ENCODE measurements around the gene RRBP1. TPM values are rescaled to one million over a fixed set of nuclear protein-coding genes. Genes with fewer than 3 reads are reported as not detected.

The RRBP1 gene
- total RNA-seq, 1 experiment from 2014 or later, result 93.6 TPM

DNA sequence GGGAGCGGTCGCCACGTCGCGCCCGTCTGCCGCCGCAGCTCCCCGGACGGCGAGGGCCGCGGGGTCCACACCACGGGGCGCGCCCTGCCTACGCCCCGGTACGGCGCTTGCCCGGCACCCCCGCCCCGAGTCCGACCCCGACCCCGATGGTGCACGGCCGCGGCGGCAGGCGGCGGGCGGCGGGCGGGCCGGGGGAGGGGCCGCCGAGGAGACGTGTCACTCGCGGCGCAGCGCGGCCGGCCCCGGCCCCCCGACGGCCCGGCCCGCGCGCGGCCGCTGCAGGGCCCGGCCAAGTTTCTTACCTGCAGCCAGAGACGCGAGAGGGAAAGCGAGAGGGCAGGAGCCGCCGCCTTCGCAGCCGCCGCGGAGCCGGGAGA lies 328 bp downstream of the RRBP1 start:
- no peak for DNase-seq (ENCODE audit: low spot score)

GRCh38 chr20:17680836-17681725 lies 961 bp downstream of the RRBP1 start:
- DNase-seq (ENCODE audit: low spot score), result peak; percentile 80

DNA sequence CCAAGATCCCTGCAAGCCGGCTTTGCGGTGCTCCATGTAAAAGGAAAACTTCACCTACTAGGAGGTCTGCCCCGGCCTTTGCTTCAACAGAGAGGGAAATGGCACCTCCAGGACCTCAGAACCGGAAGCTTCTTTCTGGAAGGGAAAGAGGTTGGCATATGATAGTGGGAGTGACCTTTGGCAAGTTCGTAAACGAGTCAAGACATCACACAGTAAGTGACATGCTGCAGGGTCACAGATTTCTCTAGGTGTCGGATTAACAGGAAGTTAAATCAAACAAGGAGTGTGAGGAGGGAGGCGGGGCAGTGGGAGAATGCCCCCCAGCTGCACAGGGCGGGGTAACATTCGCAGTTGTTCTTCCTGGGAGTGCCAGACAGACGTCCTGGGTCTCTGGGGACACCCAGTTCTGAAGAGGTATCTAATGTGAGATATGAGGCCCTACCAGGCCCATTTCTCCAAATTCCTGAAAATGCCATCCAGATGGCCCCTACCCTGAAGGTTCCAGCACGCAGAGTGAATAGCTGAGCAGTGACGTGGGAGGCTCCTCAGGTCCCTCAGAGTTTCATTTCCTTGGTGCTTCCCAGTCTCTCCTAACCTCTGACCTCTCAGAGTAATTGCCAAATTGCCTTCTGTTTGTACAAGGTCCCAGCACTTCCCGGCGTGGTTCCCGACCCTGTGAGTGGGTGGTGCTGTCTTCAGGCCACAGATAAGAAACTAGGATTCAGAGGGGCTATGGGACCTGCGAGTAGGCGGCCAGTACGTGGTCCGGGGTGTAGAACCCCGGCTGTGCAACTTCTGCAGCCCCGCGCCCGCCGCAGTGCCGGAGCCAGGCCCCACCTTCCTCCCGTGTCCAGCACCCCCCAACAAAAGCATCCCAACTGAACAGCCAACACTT lies 1.9 kb downstream of the RRBP1 start:
- peak; percentile 81 for DNase-seq (ENCODE audit: low spot score)

DNA sequence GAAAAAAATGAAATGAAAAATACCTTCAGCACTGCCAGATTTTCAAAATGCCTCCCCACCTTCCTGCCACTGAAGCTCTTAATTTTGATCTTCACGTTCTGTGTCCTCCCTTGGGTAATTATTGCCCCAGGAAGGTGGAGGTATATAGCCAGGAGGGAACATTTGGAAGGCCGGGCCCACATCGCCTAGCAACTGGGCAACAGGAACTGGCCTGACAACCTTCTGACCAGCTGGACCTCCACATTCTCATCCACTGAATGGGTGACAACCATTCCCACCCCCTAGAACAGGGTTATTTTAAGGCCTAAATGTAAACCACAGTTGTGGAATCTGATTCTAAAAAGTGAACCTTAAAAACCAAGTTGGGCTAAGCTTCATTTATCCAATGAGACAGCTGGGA lies 3.2 kb downstream of the RRBP1 start:
- DNase-seq (ENCODE audit: low spot score), result no peak

GRCh38 chr20:17678295-17678694 lies 3.7 kb downstream of the RRBP1 start:
- peak; percentile 15 for DNase-seq (ENCODE audit: low spot score)

DNA sequence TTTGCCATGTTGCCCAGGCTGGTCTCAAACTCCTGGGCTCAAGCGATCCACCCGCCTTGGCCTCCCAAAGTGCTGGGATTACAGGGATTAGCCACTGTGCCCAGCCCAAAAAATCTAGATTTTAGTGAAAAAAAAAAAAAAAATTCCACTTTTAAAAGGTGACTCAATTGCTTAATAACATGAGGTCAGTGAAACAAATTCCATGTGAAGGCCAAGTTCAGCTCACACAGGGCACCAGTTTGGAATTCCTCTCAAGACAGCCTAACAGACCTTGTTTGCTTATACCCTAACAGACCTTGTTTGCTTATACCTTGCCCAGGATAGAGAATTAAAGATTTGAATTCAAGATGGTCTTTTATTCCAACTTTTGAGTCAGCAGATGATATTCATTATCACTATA lies 5.1 kb downstream of the RRBP1 start:
- DNase-seq (ENCODE audit: low spot score), result no peak

DNA sequence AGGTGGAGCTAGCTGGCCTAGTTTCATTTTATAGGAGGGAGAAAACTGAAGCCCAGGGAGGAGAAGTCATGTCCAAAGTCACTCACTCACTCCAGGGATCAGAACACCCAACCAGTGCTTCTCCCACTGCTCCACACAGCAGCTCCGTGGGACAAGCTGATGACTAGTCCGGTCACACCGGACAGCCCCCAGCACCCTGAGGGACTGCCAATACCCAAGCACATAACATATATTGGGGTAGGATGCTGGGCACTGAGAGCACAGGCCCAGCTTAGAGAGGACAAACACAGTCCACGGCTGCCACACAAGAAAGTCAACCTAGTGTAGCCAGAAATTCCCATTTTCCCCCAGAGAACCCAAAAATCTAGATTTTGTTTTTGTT lies 5.7 kb downstream of the RRBP1 start:
- no peak for DNase-seq (ENCODE audit: low spot score)

DNA sequence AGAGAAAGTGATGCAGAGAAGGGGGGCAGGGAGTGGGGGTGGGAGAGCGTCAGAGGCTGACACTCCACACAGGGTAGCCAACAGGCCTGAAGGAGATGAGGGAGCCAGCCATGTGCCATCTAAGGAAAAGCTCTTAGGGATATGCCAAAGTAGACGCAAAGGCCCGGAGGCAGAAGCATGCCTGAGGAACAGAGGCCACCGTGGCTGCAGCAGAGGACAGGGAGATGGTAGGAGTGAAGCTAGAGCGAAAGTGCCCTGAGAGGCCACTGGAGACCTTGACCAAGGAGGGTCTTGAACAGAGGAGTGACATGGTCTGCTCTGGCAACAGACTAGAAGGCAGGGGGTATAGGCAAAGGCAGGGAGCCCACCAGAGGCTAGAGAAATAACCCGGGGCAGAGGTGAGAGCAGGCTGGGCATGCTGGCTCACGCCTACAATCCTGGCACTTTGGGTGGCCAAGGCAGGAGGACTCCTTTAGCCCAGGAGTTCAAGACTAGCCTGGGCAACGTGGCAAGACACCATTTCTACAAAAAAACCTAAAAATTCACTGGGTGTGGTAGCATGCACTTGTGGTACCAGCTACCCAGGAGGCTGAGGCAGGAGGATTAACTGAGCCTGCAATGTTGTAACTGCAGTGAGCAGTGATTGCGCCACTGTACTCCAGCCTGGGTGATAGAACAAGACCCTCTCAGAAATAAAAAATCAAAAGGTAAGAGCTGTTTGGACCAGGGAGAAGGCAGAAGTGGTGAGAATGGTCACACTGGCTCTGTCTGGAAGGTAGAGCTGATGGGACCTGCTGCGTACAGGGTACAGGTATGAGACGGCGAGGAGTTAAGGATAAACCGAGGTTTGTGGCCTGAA lies 6.3 kb downstream of the RRBP1 start:
- DNase-seq (ENCODE audit: low spot score), result no peak

DNA sequence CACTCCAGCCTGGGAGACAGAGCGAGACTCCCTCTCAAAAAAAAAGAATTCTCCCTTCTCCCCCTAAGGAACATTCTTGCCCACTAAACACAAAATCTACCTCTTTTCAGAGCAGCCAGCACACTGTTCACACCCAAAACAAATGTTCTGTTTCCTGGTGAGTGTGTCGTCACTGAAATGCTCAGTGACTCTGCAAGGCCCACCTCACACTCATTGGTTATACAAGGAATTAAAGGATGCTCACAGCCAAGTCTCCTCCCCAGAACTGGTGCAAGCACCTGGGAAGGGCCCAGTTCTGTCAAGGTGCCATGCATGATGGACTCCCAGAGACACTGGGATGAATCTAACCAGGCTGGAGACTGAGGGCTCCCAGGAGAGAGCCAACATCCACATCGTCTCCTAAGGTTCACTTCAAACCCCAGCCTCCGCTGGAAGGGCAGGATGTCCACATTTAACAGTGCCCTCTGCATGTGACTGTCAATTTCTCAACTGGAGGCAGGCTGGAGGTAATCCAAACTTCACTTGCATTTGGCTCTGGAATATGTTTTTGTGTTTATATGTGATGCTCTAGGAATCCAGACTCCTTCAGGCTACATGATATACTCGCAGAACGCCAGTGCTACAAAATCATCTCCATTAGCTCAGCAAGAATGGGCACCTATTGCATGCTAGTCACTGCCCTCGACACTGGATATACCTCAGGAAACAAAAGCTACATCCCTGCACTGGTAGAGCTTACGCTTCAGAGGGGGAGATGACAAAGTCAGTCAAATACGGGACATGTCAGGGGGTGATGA lies 7.1 kb downstream of the RRBP1 start:
- DNase-seq (ENCODE audit: low spot score), result no peak

DNA sequence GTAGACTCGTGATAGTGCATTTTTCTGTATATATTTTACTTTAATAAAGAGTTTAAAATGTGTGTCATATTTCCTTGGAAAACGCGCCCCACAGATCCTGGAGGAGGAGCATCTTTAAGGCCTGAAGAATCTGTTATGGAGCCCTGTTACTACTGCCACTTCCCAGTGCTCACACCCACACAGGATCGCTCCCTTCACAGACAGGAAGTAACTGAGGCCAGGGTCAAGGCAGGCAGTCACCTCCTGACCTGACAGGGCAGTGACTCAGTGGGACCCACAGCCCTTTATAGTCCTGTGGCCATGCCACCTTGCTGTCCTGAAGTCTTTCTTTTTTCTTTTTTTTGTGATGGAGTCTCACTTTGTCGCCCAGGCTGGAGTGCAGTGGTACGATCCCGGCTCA lies 9.0 kb downstream of the RRBP1 start:
- no peak for DNase-seq (ENCODE audit: low spot score)

- DNase-seq (ENCODE audit: low spot score), result no peak
Observed at GRCh38 chr20:17671565-17671964, 10.5 kb downstream of the RRBP1 start.

DNA sequence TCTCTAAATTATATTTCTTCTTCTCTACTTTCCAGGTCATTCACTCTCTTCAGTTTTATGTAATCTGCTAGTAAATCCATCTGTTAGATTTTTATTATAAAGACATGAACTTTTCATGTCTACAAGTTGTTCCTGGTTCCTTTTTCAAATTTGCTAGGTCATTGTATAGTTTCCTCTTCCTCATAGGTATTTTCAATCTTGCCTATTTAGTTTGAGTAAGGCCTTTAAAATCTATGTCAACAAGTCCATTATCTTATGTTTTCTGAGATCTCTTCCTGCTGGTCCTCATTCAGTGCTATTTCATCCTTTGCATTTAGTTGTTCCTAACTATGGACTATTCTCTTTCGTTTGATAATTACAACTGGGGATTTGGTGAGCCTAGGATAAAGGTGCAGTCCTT lies 11.0 kb downstream of the RRBP1 start:
- no peak for DNase-seq (ENCODE audit: low spot score)

DNA sequence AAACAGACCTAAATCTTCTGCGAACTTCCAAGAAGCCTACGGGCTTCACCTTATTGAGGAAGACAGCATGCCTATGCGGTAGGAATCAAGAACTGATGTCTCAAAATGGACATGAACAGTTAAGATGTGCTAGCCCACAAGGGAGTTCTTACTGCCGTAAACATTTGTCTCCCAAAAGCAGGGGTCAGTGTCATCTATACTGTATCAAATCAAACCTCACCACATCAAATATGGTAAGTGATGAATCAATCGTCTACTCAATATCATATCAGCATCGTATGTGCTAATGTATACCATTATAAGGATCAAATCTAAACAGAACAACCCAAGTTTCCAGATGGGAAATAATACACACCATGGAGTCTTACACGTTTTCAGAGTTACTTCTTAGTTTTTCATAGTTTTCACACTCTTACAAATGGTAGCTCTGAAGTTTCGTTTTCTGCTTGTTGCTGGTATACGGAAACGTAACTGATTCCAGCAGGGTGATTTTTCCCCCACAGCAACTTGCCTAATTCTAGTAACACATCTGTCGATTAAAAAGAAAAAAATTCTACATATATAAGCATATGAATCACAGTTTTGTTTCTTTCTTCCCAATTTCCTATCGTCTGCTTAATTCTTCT lies 12.6 kb downstream of the RRBP1 start:
- DNase-seq (ENCODE audit: low spot score), result no peak

GRCh38 chr20:17668432-17668831 lies 13.6 kb downstream of the RRBP1 start:
- no peak for DNase-seq (ENCODE audit: low spot score)

DNA sequence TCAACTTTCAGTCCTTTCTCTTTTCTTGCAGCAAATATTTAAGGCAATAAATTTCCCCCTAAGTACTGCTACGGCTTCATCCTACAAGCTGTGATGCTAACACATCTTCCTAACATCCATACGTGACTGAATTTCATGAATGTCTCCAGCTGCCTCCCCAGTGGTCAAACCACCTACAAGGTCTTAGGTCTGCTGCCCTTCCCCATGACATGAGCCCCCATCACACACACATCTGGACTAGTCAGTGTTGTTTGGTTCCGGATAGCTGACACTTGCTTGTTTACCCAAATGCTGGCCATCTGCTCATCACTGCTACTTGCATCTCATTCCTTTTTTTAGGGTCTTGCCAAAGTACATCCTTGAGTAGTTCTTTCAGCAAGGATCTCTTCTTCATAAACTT lies 14.6 kb downstream of the RRBP1 start:
- DNase-seq (ENCODE audit: low spot score), result no peak

DNA sequence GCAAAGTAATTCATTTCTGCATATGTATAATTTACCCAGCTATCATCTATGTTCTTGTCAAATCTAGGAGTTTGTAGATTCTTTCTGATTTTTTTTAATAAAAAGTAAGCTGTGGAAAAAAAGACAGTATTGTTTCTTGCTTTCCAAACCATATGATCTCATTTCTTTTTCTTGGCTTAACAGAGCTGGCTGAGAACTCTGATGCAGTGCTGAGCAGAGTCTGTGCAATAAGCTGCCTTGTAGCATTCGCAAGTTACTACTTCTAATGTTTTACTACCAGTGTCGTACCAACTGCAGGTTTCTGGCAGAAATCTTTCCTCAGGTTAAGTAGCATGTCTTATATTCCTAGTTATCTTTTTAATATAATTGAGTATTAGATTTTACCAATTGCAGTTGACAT lies 15.6 kb downstream of the RRBP1 start:
- no peak for DNase-seq (ENCODE audit: low spot score)

DNA sequence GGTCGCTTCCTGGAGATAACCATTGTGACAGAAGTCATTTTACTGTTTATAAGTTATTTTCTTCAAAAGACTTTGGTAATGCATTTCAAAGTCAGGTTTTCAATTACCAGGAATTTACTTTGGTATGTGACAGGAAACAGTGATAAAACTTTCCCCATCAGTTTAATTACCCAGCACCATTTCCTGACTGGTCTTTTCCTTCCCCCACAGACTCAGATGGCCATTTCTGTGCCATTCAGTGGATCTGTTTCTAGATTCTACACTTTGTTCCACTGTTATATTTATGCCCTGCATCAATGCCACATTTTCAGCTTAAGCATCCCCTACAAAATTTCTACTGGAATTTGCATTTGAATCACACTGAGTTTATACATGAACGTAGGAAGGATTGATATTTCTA lies 16.3 kb downstream of the RRBP1 start:
- DNase-seq (ENCODE audit: low spot score), result no peak

DNA sequence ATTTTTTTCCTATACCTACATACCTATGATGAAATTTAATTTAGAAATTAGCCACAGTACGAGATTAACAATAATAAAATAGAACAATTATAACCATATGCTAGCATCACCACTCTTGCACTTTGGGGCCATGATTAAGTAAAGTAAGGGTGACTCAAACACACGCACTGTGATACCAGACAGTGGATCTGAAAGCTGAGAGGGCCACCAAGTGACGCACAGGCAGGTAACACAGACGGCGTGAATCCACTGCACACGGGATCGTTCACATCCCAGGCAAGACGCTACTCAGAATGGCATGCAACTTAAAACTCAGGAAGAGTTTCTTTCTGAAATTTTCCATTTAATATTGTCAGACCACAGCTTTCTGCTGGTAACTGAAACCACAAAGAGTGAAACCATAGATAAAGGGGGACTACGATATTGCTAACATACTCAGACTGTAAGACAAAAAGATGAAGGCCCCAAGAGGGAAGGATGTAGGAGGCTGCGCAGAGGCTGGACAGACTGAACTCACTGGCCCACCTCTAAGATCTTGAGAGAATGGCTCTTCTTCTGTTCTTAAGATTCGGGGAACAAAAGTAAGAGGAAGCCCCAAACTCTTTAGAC lies 17.9 kb downstream of the RRBP1 start:
- DNase-seq (ENCODE audit: low spot score), result no peak

- DNase-seq (ENCODE audit: low spot score), result no peak
Observed at GRCh38 chr20:17663486-17663885, 18.6 kb downstream of the RRBP1 start.

GRCh38 chr20:17663040-17663399 lies 19.0 kb downstream of the RRBP1 start:
- no peak for DNase-seq (ENCODE audit: low spot score)

Data from HT-29 (cell line).